Loucy (cell line): Measurements from ENCODE around the gene RAD51B.

Experiments used
- EZH2phosphoT487 ChIP-seq: fragments of 200-600 bp; IDR thresholded peaks from 2 replicates; pipeline ENCODE4 v1.6.1; 2018; ENCODE audit warnings: antibody characterized with exemption, mild to moderate bottlenecking, moderate library complexity, borderline replicate concordance
- TF ChIP-seq, protein P1 (sequence below): fragments of 200-600 bp; sonication (generic); conservative IDR thresholded peaks from 2 replicates; pipeline ENCODE4 v1.5.1; 2014; ENCODE audit warnings: mild to moderate bottlenecking, antibody characterized with exemption, low read length

DNA sequence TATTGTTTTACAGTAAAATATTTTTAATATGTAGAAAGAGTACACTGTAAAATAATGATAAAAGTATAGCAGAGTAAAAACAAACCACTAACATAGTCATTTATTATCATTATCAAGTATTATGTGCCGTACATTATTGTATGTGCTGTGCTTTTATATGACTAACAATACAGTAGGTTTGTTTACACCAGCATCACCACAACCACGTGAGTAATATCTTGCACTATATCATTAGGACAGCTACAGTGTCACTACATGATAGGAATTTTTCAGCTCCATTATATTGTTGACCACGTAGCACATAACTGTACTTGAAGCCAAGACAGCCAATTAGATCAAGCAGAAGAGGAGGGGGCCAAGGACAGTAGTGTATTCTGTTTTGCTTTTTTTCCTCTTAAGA lies 415.4 kb downstream of the RAD51B start:
- TF ChIP-seq, protein P1, sequence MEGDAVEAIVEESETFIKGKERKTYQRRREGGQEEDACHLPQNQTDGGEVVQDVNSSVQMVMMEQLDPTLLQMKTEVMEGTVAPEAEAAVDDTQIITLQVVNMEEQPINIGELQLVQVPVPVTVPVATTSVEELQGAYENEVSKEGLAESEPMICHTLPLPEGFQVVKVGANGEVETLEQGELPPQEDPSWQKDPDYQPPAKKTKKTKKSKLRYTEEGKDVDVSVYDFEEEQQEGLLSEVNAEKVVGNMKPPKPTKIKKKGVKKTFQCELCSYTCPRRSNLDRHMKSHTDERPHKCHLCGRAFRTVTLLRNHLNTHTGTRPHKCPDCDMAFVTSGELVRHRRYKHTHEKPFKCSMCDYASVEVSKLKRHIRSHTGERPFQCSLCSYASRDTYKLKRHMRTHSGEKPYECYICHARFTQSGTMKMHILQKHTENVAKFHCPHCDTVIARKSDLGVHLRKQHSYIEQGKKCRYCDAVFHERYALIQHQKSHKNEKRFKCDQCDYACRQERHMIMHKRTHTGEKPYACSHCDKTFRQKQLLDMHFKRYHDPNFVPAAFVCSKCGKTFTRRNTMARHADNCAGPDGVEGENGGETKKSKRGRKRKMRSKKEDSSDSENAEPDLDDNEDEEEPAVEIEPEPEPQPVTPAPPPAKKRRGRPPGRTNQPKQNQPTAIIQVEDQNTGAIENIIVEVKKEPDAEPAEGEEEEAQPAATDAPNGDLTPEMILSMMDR, result no peak
- no peak for TF ChIP-seq EZH2phosphoT487
